ENCODE measurements around the gene RAB28.

Gene RAB28

DNA sequence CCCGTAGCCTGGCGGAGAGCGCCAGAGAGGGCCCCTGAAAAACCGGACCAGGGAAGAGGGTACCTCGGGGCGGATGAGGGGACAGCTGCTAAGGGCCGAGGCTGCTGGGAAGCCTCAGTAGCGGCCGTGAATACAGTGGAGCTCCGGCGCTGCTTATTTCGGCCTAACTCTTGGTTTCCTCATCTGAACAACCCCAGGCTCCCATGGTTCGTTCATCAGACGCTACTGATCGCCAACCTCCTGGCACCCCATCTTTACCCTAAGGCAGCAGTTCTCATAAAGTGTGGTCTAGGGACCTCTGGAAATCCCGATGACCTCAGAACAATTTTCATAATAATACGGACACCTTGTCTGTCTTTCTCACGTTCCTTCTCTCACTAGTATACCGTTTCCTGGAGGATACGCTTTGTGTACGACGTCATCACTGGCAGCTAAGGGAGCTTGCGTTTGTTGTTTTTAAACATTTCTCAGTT lies 645 bp upstream of the RAB28 start:
- in situ Hi-C loops (cut with MboI; ENCODE audit: low sequenced_read_pairs, unreplicated experiment): no loop called here
- TF ChIP-seq, protein P1, sequence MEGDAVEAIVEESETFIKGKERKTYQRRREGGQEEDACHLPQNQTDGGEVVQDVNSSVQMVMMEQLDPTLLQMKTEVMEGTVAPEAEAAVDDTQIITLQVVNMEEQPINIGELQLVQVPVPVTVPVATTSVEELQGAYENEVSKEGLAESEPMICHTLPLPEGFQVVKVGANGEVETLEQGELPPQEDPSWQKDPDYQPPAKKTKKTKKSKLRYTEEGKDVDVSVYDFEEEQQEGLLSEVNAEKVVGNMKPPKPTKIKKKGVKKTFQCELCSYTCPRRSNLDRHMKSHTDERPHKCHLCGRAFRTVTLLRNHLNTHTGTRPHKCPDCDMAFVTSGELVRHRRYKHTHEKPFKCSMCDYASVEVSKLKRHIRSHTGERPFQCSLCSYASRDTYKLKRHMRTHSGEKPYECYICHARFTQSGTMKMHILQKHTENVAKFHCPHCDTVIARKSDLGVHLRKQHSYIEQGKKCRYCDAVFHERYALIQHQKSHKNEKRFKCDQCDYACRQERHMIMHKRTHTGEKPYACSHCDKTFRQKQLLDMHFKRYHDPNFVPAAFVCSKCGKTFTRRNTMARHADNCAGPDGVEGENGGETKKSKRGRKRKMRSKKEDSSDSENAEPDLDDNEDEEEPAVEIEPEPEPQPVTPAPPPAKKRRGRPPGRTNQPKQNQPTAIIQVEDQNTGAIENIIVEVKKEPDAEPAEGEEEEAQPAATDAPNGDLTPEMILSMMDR (IDR thresholded peaks at IDR 0.05; ENCODE audit: borderline replicate concordance, control extremely low read depth, extremely low read depth, insufficient read depth, missing control alignments): no peak
- DNase-seq (ENCODE audit: low spot score): no peak

DNA sequence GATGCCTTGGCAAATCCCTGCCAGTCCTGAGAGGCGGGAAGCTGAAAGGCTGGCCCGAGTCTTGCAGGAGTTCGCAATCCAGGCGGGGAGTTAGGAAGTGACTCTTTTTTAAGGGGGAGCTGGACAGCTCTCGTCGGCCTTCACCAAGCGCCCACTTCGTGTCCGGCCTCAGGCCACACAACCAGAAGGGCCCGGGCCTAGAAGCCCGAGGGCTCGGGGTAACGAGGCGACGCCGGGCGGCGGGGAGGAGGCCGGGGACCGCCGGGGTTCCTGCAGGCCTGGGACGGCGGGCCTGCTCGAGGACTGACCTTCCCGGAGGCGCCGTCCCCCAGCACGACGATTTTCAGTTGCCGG lies 395 bp downstream of the RAB28 start:
- DNase-seq (ENCODE audit: low spot score): no peak
- in situ Hi-C loops (cut with MboI; ENCODE audit: low sequenced_read_pairs, unreplicated experiment): no loop called here
- TF ChIP-seq, protein P1 (IDR thresholded peaks at IDR 0.05; ENCODE audit: borderline replicate concordance, control extremely low read depth, extremely low read depth, insufficient read depth, missing control alignments): no peak

DNA sequence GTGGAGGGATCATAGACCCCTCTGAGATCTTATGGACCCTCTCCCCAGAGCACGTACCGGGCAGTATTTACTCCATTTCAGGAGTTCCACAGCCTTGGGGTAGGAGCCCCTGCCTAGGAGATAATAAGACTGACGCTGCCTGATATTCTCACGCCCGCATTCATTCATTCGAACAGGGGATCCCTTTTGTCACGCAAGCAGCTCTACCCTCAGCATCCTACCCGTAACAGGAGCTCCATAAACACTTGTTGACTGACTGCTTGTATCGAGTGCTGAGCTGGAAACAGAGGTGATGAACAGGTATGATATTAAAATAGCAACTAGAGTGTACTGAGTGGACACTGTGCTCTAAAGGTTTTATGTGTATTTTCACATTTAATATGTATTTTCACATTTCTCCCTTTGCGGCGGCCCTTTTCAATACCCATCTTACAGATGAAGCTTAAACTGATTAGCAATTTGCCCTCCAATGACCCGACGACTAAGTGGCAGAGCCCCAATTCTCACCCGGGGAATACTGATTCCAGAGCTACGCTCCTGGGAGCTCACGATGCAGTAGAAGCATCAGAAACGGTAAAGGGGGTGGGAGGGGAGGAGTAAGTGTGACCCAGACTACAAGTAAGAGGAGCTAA lies 888 bp downstream of the RAB28 start:
- no peak for DNase-seq (ENCODE audit: low spot score)
- in situ Hi-C loops (cut with MboI; ENCODE audit: low sequenced_read_pairs, unreplicated experiment): no loop called here
- TF ChIP-seq, protein P1 (IDR thresholded peaks at IDR 0.05; ENCODE audit: borderline replicate concordance, control extremely low read depth, extremely low read depth, insufficient read depth, missing control alignments): no peak

DNA sequence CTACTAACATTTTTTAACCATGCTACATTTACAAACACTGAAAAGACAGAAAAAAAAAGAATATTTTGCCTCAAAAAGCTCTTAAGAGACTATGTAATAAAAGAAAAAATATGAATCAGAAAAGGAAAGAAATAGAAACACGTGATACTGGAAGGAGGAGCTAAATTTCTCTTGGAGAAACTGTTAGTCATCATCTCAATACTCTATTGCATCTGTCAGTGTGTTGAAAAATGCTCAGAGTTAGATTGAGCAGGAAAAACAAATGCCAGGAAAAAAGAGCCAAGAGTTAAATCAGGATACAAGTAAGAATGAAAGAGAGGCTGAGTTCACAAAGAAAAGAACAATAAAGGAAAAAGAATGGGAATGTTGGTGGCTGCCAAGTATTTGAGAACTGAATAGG lies 2.6 kb downstream of the RAB28 start:
- in situ Hi-C loops (cut with MboI; ENCODE audit: low sequenced_read_pairs, unreplicated experiment): no loop called here
- TF ChIP-seq, protein P1 (IDR thresholded peaks at IDR 0.05; ENCODE audit: borderline replicate concordance, control extremely low read depth, extremely low read depth, insufficient read depth, missing control alignments): no peak
- no peak for DNase-seq (ENCODE audit: low spot score)

DNA sequence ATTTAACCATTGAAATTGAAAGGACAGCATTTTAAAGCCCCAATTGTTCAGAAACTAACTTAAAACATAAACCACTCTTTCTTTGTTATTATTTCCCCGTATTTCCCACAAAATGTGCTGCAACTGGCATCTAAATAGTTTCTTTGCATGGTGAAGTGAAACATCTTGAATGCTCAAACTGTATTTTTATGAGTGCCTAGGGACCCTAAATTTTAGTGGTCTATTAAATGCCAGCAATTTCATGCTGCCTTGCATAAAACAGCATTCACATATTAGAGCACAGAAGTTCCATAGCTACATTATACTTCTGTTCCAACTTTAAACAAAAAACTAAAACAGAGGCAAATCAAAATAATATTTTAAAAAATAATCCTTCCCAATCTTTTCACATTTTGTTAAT lies 5.4 kb downstream of the RAB28 start:
- DNase-seq (ENCODE audit: low spot score): no peak
- in situ Hi-C loops (cut with MboI; ENCODE audit: low sequenced_read_pairs, unreplicated experiment): no loop called here
- TF ChIP-seq, protein P1 (IDR thresholded peaks at IDR 0.05; ENCODE audit: borderline replicate concordance, control extremely low read depth, extremely low read depth, insufficient read depth, missing control alignments): no peak

DNA sequence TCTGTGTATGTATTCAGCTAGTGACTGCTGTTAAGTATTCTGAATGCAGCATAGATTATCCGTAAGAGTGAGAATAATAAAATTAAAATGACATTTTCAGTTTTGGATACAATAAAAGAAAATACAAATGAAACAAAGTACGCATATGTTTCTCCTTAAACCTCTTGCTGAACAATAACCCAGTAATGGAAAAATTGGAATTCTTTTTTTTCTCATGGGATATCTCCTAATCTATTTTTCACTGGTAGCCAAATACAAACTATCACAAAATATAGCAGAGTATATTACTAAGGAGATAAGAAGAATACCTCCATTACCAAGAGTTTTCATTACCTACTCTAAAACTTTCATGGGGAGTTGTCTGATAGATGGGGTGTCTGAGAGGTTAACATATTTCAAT lies 6.0 kb downstream of the RAB28 start:
- TF ChIP-seq, protein P1 (IDR thresholded peaks at IDR 0.05; ENCODE audit: borderline replicate concordance, control extremely low read depth, extremely low read depth, insufficient read depth, missing control alignments): no peak
- in situ Hi-C loops (cut with MboI; ENCODE audit: low sequenced_read_pairs, unreplicated experiment): no loop called here
- DNase-seq (ENCODE audit: low spot score): no peak
